GM19025 (cell line): ENCODE measurements around the gene SMIM3.
A peak's percentile ranks its signal among the peaks of the same experiment; 100 is the strongest.
"Not testable (repeated sequence)": the region's sequence is repeated elsewhere in the genome, so short reads cannot be mapped to it uniquely, and the experiment has no call there.

Experiments used
- ATAC-seq: cut with Tn5 transposase; IDR thresholded peaks from one replicate; pipeline ENCODE4 v1.9.1; 2021; ENCODE audit warnings: mild to moderate bottlenecking, low read depth, moderate library complexity; ENCODE audit not compliant: unreplicated experiment

The SMIM3 gene

DNA sequence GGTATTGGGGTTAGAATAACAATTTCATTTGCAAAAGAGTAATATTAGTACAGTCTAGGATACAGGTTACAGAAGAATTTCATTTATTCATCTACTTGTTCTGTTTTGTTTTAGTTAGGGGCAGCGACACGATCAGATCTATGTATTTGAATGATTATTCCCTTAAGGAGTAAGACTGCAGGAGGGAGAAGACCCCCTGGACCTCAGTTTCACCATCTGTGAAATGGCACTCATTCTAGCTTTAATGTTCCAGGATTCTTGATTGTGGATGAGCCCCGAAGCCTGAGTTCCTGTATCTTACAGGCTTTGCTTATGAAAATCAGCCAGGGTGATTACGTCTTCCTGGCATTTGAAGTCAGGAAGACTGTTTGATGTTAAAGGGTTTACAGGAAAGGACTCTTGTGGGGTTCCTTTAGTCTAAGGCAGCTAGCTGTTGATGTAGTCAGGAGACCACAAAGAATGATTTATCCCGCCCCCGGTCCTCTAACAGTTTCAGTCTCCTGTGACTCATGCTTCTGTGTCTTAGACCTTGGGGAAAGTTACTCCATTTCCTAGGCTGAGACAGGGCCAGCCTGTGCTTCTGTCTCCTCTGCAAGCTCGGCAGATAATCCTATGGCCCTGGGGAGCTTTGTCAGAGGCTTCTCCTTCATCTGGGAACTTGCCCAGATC, 11.5 kb downstream of the SMIM3 start:
- ATAC-seq = peak; percentile 93

DNA sequence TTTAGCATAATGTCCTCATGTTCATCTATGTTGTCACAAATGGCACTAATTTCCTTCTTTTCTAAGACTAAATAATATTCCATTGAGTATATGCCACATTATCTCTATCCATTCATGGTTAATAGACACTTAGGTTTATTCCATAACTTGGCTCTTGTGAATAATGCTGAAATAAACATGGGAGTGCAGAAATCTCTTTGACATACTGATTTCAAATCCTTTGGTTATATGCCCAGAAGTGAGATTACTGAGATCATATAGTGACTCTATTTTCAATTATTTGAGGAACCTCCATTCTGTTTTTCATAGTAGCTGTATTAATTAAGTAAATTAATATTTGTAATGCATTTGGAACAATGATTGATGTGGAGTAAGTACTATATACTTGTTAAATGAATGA, 13.0 kb downstream of the SMIM3 start:
- ATAC-seq = no peak

DNA sequence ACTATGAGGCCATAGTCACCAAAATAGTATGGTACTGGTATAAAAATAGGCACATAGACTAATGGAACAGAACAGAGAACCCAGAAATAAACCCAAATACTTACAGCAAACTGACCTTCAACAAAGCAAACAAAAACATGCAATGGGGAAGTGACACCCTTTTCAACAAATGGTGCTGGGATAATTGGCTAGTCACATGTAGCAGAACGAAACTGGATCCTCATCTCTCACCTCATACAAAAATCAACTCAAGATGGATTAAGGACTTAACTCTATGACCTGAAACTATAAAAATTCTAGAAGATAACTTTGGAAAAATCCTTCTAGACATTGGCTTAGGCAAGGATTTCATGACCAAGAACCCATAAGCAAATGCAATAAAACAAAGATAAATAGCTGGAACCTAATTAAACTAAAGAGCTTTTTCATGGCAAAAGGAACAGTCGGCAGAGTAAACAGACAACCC, 14.9 kb downstream of the SMIM3 start:
- ATAC-seq = not testable (repeated sequence)

DNA sequence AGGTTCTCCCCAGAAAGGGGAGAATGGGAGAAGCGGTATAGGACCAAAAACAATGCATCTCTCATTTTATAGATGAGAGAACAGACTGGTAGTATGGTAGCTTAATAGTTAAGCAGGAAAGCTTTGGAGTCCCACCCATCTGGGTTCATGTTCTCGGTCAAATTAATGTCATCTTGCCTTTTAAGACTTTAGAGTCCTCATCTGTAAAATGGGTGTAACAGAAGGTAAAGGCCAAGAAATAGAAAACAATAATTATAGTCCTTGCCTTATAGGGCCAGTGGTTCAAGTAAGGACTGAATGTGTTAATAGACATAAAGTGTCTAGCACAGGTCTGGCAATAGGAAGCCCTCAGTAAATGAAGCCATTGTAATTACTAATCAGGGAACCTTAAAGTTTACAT, 16.4 kb downstream of the SMIM3 start:
- no peak for ATAC-seq

DNA sequence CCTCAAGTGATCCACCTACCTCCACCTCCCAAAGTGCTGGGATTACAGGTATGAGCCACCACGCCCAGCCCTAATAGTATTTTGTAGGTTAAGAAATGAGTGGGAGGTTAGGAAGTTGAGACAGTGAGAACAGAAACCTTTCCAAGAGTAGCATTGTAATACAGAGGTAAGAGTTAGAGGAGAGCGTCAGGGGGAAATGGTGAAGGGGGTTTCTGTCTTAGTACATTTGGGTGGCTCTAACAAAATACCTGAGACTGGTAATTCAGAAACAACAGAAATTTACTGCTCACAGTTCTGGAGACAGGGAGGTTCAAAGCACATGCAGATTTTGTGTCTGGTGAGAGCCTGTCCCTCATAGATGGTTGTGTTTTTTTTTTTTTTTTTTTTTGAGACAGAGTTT, 18.8 kb downstream of the SMIM3 start:
- ATAC-seq = no peak

DNA sequence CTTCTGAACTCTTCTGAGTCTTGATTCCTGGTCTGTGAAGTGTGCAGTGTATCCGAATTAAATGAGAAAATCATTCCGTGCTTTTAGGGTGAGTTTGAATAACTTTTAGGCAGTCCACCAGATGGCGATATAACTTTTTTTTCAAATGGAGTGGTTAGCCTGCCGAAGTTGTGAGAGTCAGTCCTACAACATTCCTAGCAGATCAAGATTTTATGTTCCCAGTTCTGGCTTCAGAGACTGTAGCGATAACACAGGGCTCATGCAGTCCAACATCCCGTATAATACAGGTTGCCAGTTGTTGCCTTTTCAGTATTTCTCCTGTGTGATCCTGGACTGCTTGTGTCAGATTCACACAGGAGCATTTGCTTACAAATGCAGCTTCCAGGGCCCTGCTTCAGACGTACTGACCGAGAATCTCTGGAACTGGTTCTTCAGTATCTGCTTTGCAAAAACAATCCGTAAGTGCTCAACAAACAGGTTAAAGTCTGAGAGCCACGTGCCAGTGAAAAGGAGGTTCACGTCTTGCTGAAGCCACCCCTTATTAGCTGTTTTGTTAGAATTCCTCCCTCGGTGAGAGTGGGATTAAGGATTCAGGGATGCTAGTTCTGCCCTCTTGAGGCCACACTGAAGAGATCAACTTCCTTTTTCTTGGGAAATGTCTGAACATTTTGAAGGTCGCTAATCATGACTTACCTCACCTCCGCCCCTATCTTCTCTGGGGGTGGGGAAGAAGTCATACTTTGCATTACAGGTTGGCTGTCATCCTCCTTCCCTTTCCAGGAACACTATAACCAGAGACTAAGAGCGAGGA, 22.8 kb downstream of the SMIM3 start:
- ATAC-seq = no peak

DNA sequence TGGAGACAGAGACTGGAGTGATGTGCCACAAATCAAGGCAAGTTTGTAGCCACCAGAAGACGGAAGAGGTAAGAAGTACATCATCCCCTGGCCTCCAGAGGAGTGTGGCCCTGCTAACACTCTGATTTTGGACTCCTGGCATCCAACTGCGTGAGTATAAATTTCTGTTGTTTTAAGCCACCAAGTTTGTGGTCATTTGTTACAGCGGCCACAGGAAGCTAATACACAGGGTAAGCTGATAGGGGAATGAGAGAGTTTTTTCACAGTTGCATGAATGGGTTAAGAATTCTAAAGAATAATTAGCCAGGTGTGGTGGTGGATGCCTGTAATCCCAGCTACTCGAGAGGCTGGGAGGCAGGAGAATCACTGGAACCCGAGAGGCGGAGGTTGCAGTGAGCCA, 25.8 kb downstream of the SMIM3 start:
- no peak for ATAC-seq

DNA sequence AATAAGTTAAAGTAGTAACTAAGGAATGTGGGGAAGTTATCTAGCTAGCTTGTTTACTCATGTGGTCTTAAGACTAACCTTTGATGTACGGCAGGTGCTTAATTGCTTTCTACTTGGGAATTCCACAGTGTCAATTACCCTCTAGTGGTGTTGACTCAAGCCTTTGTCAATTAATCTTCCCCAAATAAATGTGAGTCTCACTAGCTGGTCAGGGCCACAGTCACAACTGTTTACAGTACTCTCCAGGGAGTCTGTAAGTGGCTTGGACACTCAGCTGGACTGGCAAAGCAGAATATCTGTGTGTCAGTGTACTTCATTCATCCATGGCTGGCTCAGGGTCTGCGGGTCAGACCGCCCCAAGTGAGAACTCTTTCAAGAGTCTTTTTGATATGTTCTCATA, 30.8 kb downstream of the SMIM3 start:
- no peak for ATAC-seq

DNA sequence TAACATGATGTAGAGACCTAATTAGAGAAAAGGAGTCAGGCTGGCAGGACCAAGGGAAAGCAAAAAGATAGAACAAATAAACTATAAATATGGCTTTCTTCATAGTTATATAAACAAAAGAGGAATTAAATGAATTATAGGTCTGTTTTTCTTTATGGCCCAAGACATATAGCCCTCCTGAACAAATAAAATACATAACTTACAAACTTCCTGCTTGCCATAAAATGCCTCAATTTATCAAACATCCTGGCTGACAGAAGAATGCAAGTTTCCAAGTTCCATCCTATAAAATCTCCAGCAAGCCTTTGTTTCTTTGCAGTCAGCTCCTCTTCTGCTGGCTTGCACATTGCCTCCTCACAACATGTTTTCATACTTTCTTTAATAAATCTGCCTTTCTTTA, 36.5 kb downstream of the SMIM3 start:
- ATAC-seq = no peak

DNA sequence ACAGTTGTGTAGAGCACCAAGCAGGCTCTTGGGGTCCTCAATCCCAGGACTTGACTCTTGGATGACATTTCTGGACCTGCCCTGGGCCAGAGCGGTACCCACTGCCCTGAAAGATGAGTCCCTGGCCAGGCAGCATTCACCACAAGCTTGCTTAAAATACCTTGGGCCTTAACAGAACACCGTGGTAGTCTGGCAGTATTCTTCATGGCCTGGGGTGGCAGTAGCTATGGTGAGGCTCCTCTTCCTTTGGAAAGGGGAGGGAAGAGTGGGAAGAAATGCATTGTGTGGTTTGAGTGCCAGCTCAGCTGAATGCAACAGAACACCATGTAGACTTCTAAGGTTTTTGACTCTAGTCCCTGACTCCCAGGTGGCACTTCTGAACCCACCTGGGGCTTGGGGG, 38.4 kb downstream of the SMIM3 start:
- ATAC-seq = no peak

DNA sequence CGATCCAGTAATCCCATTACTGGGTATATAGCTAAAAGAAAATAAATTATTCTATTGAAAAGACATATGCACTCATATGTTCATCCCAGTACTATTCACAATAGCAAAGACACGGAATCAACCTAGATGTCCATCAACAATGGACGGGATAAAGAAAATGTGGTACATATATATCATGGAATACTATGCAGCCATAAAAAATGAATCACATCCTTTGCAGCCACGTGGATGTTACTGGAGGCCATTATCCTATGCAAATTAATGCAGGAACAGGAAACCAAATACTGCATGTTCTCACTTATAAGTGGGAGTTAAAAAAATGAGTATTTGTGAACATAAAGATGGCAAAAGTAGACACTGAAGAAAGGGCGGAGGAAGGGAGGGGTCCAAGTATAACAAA, 51.2 kb downstream of the SMIM3 start:
- ATAC-seq = no peak

DNA sequence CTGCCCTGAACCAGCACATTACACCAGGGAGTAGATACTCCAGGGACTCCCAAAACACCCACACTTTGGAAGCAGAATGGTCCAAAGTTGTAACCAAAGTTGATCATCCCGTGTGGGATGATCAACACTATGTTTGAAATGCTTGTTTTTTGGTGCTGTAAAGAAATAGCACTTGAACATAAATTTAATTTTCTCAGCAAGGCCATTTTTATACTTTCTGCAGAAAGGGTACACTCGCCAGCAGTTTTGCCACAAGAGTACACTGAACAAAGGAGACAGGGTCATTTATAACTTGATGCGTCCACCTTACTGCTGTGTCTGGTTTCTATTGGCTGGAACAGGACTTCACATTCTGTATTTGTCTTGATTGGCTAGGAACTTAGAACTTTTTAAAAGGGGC, 53.3 kb downstream of the SMIM3 start:
- not testable (repeated sequence) for ATAC-seq

DNA sequence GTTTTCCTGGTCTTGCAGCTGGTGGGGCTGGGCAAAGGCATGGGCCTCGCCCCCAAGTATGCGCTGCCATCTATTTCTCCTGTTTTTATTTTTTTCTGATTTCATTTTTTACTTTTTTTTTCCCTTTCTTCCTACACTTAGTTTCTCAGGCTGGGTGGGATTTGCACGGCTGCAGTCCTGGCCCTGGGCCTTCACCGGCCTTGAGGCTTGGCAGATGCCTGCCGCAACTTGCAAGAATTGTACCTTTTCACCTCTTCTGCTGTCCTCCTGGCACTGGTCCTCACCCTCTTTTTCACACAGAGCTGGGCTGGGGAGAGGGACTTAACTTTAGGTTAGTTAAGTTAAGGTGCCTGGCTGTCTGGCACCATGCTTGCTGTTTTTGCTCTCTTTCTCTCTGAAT, 57.5 kb downstream of the SMIM3 start:
- no peak for ATAC-seq

DNA sequence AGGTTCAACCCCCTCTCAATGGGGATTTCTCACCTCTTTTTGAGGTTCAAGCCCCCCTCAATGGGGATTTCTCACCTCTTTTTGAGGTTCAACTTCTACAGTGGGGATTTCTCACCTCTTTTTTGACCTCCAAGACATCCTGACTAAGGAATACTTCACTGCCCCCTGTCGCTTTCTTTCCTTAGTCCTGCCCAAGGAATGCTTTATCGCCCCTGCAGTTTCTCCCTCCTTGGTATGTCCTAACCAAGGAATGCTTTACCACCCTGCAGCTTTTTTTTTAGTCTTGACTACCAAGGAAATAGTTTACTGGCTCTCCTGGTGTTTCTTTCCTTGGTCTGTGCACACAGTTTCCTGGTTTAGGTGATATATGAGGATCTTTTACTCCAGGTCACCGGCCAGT, 58.1 kb downstream of the SMIM3 start:
- ATAC-seq = no peak

DNA sequence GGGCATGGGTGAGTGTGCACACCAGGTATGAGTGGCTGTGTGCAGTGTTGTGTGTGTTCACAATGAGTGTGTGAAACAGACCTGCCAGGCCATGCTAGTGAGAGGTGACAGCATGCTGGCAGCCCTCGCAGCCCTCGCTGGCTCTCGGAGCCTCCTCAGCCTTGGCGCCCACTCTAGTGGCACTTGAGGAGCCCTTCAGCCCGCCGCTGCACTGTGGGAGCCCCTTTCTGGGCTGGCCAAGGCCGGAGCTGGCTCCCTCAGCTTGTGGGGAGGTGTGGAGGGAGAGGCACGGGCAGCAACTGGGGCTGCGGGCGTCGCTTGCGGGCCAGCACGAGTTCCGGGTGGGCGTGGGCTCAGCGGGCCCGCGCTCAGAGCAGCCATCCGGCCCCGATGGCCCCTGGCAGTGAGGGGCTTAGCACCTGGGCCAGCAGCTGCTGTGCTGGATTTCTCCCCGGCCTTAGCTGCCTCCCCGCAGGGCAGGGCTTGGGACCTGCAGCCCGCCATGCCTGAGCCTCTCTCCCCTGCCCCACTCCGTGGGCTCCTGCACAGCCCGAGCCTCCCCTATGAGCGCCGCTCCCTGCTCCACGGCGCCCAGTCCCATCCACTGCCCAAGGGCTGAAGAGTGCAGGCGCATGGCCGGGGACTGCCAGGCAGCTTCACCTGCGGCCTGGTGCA, 66.8 kb downstream of the SMIM3 start:
- not testable (repeated sequence) for ATAC-seq

DNA sequence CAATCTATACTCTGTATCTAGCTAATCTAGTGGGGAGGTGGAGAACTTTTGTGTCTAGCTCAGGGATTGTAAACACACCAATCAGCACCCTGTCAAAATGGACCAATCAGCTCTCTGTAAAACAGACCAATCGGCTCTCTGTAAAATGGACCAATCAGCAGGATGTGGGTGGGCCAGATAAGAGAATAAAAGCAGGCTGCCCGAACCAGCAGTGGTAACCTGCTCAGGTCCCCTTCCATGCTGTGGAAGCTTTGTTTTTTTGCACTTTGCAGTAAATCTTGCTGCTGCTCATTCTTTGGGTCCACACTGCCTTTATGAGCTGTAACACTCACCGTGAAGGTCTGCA, 67.7 kb downstream of the SMIM3 start, which contains the start of gene IRGM:
Gene IRGM, plus strand, starts transcription at position 214 of the 346 bp plus-strand sequence. CDS start 1,603 bp downstream, outside the sequence.
- ATAC-seq = not testable (repeated sequence)
